Gastroesophageal sphincter (tissue), 4 donors: ENCODE results near the gene NKAIN4. TPM values are rescaled to one million over a fixed set of nuclear protein-coding genes. Genes with fewer than 3 reads are reported as not detected.

Experiments
- ATAC-seq: fragments of 150-250 bp; one replicate; pipeline ENCODE4 v1.9.1; 2016; ENCODE audit warnings: mild to moderate bottlenecking, moderate library complexity
- H3K27ac ChIP-seq, 4 donors: fragments of 200-600 bp; sonication (generic) in 3 of 4; 1 replicate in 3 of 4; 2 replicates in 1 of 4; pipeline ENCODE4 v1.5.1; 2016 to 2019
- H3K27me3 ChIP-seq: fragments of 200-600 bp; sonication (generic); one replicate; pipeline ENCODE4 v1.5.1; 2019
- H3K36me3 ChIP-seq, 2 donors: fragments of 200-600 bp; sonication (generic); one replicate each; pipeline ENCODE4 v1.5.1; 2019; ENCODE audit warnings: control low read depth in 1 of 2
- H3K4me1 ChIP-seq, 3 donors: fragments of 200-600 bp; sonication (generic); 1 replicate in 2 of 3; 2 replicates in 1 of 3; pipeline ENCODE4 v1.5.1; 2016 to 2019; ENCODE audit warnings: control low read depth in 2 of 3
- H3K4me3 ChIP-seq, 2 donors: fragments of 200-600 bp; sonication (generic); one replicate each; pipeline ENCODE4 v1.5.1; 2019; ENCODE audit warnings: mild to moderate bottlenecking in 1 of 2, moderate library complexity in 1 of 2
- H3K9me3 ChIP-seq, 3 donors: fragments of 200-600 bp; sonication (generic); one replicate each; pipeline ENCODE4 v1.5.1; 2017 to 2019; ENCODE audit warnings: control low read depth in 2 of 3
- CTCF ChIP-seq, 4 experiments: fragments of 200-600 bp in 2 of 4; fragments of 450-650 bp in 2 of 4; sonication (generic) in 1 of 4; IDR thresholded peaks; one replicate each; pipeline ENCODE4 v1.5.1; 2017 to 2019; ENCODE audit warnings: antibody characterized with exemption in 4 of 4, mild to moderate bottlenecking in 2 of 4, moderate library complexity in 2 of 4
- EP300 ChIP-seq: sonication (generic); formaldehyde crosslinking; IDR thresholded peaks from one replicate; pipeline ENCODE4 v1.6.1; 2017; ENCODE audit warnings: antibody characterized with exemption, mild to moderate bottlenecking
- POLR2A ChIP-seq, 2 donors: fragments of 450-650 bp; IDR thresholded peaks; one replicate each; pipeline ENCODE4 v1.6.1; 2017; ENCODE audit warnings: antibody characterized with exemption in 2 of 2, mild to moderate bottlenecking in 2 of 2, moderate library complexity in 1 of 2
- POLR2AphosphoS5 ChIP-seq: sonication (generic); formaldehyde crosslinking; IDR thresholded peaks from one replicate; pipeline ENCODE4 v1.6.1; 2017; ENCODE audit warnings: antibody characterized with exemption
- WGBS, 2 donors: methylation state at CpG; one replicate each; pipeline ENCODE4 v1.1.5; 2018; ENCODE audit warnings: low coverage in 1 of 2; 5-methylcytosine and 5-hydroxymethylcytosine counted together
- total RNA-seq, 4 donors: library from RNA; depleted of rRNA; stranded (reverse); fragments of >200 nt; gene quantifications; one replicate each; pipeline ENCODE4 v1.1.0, GENCODE V29; 2016

Gene NKAIN4
- total RNA-seq, 4 donors from 2014 or later, result 2.3 TPM; not detected in 3

DNA sequence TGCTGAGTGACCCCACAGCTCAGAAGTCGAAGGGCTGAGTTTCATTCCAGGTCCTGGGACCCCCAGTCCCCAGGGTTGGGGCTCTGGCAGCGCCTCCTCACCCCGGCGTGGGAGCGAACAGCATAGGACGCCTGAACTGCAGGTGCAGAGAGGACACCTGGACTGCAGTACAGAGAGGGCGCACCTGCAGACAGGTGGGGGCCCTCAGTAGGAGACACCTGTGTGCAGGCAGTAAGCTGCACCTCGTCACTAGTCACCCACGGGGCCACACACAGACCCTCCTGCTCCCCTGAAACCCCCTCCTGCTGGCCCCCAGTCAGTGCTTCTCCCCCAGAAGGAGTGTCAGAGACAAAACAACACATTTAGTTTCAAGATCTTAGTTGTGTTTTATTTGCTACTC, 8.6 kb upstream of the NKAIN4 start:
- no peaks in the 10 kb centered on the region for H3K4me1 ChIP-seq
- H3K27me3 ChIP-seq, result peaks cover 92% of the 10 kb centered on the region
- H3K36me3 ChIP-seq, result no peaks in the 10 kb centered on the region
- no peak overlapping the region for H3K27ac ChIP-seq
- no peak for TF ChIP-seq POLR2AphosphoS5
- no peak for TF ChIP-seq POLR2A (IDR thresholded peaks at IDR 0.05)
- no peak for TF ChIP-seq EP300
- TF ChIP-seq CTCF (IDR thresholded peaks at IDR 0.05), result no peak
- no peak for ATAC-seq
- no peaks in the 10 kb centered on the region for H3K9me3 ChIP-seq
- 81 to 94% methylated on average over 3 to 9 of the region's 9 CpGs for whole genome bisulfite sequencing, 2 donors
- no peak overlapping the region for H3K4me3 ChIP-seq

DNA sequence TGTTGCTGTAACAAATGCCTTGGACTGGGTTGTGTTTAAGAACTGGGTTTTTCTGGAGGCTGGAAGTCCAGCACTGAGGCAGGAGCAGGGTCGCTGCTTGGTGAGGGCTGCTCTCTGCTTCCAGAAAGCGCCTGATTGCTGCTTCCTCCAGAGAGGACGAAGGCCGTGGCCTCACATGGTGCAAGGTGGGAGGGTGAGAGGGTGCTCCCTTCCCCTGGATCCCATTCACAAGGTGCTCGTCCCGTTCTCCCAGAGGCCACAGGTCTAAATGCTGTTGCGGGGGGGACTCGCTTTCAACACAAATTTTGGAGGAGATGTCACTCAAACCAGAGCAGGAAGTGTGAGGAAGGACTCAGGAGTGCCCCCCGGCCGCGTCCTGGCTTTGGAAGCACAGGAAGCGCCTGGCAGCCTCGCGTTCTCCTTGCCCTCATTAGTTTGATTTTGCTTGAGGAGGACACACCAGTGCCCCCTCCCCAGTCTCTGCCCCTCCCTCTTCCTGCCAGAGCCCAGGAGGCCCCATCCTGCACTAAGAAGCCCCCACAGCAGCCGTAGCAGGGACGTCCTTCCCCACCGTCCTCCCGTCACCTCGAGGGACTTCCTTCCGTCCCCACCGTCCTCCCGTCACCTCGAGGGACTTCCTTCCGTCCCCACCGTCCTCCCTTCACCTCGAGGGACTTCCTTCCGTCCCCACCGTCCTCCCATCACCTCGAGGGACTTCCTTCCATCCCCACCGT, 7.7 kb upstream of the NKAIN4 start:
- Histone ChIP-seq H3K4me1 (no peaks in the 10 kb centered on the region), H3K36me3 (no peaks in the 10 kb centered on the region), H3K4me3 (no peak overlapping the region), H3K9me3 (no peaks in the 10 kb centered on the region), H3K27me3 (peaks cover 86% of the 10 kb centered on the region), H3K27ac (no peak overlapping the region)
- ATAC-seq, result no peak
- WGBS, 2 donors, result 44 to 63% methylated on average over 12 to 15 of the region's 30 CpGs
- TF ChIP-seq EP300, result no peak
- no peak for TF ChIP-seq POLR2AphosphoS5
- TF ChIP-seq CTCF (IDR thresholded peaks at IDR 0.05), result no peak
- TF ChIP-seq POLR2A (IDR thresholded peaks at IDR 0.05), result no peak

GRCh38 chr20:63261060-63261794, 7.0 kb upstream of the NKAIN4 start:
- no peak for ATAC-seq
- Histone ChIP-seq H3K4me1 (no peaks in the 10 kb centered on the region), H3K27ac (no peak overlapping the region), H3K4me3 (no peak overlapping the region), H3K9me3 (no peaks in the 10 kb centered on the region), H3K36me3 (no peaks in the 10 kb centered on the region), H3K27me3 (peaks cover 87% of the 10 kb centered on the region)
- TF ChIP-seq POLR2A (IDR thresholded peaks at IDR 0.05) (no peak), CTCF (IDR thresholded peaks at IDR 0.05) (no peak), EP300 (no peak), POLR2AphosphoS5 (no peak)
- 15 to 20% methylated on average over 8 to 11 of the region's 25 CpGs for WGBS, 2 donors

DNA sequence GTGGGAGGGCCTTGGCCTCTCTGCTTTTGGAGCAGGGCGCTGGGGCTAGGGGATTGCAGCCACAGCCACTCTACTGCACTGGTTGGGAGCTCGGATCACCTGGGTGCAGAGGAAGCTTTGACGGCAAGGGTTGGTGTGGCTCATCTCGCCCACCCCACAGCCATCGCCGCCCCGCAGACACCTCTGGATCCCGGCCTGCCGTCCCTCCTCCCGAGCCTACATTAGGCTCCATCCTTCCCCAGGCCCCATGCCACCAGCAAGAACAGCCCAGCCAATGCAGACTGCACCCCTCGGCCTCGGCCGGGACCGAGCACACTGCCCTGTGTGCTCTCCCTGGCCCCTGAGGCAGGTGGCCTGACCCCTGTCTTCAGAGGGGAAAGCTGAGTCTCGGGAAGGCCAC, 6.3 kb upstream of the NKAIN4 start:
- H3K4me1 ChIP-seq, result no peaks in the 10 kb centered on the region
- no peak overlapping the region for H3K27ac ChIP-seq
- no peaks in the 10 kb centered on the region for H3K36me3 ChIP-seq
- WGBS, 2 donors, result 82% methylated on average over 5 of the region's 15 CpGs; no CpG with 5 or more reads in 1 of the 2 donors
- no peak for TF ChIP-seq EP300
- TF ChIP-seq POLR2A (IDR thresholded peaks at IDR 0.05), result no peak
- TF ChIP-seq CTCF (IDR thresholded peaks at IDR 0.05), result no peak
- TF ChIP-seq POLR2AphosphoS5, result no peak
- H3K9me3 ChIP-seq, result no peaks in the 10 kb centered on the region
- H3K27me3 ChIP-seq, result peaks cover 87% of the 10 kb centered on the region
- no peak for ATAC-seq
- no peak overlapping the region for H3K4me3 ChIP-seq
